Neuronal stem cell (in vitro differentiated cells): ENCODE data around the gene TALDO1.
A peak's percentile ranks its signal among the peaks of the same experiment; 100 is the strongest.

Source experiments
- DNase-seq: peaks from one replicate; pipeline ENCODE4 v3.0.0-alpha.2; 2013; ENCODE audit warnings: low spot score
- H2AFZ ChIP-seq: one replicate; pipeline ENCODE4 v1.6.1; 2013; ENCODE audit warnings: mild to moderate bottlenecking, low read length, inconsistent platforms
- H2AK5ac ChIP-seq: 2 replicates; pipeline ENCODE4 v1.6.1; 2013; ENCODE audit warnings: low read depth, mild to moderate bottlenecking, inconsistent platforms, low read length, moderate library complexity, mixed read lengths
- H2BK120ac ChIP-seq: 2 replicates; pipeline ENCODE4 v1.6.1; 2013; ENCODE audit warnings: low read depth, mild to moderate bottlenecking, inconsistent platforms, low read length, moderate library complexity, mixed read lengths
- H2BK12ac ChIP-seq: one replicate; pipeline ENCODE4 v1.6.1; 2013; ENCODE audit warnings: low read length, inconsistent platforms
- H2BK15ac ChIP-seq: 2 replicates; pipeline ENCODE4 v1.6.1; 2013; ENCODE audit warnings: mild to moderate bottlenecking, low read length, inconsistent platforms, mixed read lengths
- H2BK5ac ChIP-seq: one replicate; pipeline ENCODE4 v1.6.1; 2013; ENCODE audit warnings: inconsistent platforms, mild to moderate bottlenecking, low read length, moderate library complexity
- H3K14ac ChIP-seq: one replicate; pipeline ENCODE4 v1.6.1; 2013; ENCODE audit warnings: low read length, inconsistent platforms
- H3K18ac ChIP-seq: 2 replicates; pipeline ENCODE4 v1.6.1; 2013; ENCODE audit warnings: low read length, inconsistent platforms
- H3K23ac ChIP-seq: 2 replicates; pipeline ENCODE4 v1.6.1; 2013; ENCODE audit warnings: low read depth, mild to moderate bottlenecking, mixed read lengths, low read length, inconsistent platforms; ENCODE audit not compliant: poor library complexity
- H3K27ac ChIP-seq: replicated peaks from 3 replicates; pipeline ENCODE4 v1.5.1; 2013; ENCODE audit warnings: low read length, inconsistent platforms
- H3K27me3 ChIP-seq, 3 experiments: 2 replicates each; pipeline ENCODE4 v1.6.1; 2013; ENCODE audit warnings: low read length in 3 of 3, mild to moderate bottlenecking in 2 of 3, inconsistent platforms in 1 of 3, low read depth in 1 of 3, mixed read lengths in 1 of 3, moderate library complexity in 1 of 3; ENCODE audit not compliant: control insufficient read depth in 3 of 3, insufficient read depth in 3 of 3
- H3K36me3 ChIP-seq, 2 donors: replicated peaks in 1 of 2; 2 replicates each; pipeline ENCODE4 v1.6.1; 2013; ENCODE audit warnings: low read length in 2 of 2; ENCODE audit not compliant: control insufficient read depth in 2 of 2, insufficient read depth in 2 of 2
- H3K4ac ChIP-seq: 2 replicates; pipeline ENCODE4 v1.6.1; 2013; ENCODE audit warnings: inconsistent platforms, mild to moderate bottlenecking, low read length, moderate library complexity
- H3K4me1 ChIP-seq, 2 donors: 1 replicate in 1 of 2; 2 replicates in 1 of 2; pipeline ENCODE4 v1.6.1; 2013; ENCODE audit warnings: low read length in 2 of 2, low read depth in 1 of 2; ENCODE audit not compliant: control insufficient read depth in 2 of 2, insufficient read depth in 1 of 2
- H3K4me2 ChIP-seq: one replicate; pipeline ENCODE4 v1.6.1; 2013; ENCODE audit warnings: mild to moderate bottlenecking, low read length, inconsistent platforms; ENCODE audit not compliant: insufficient read depth, poor library complexity, severe bottlenecking
- H3K4me3 ChIP-seq, 2 donors: 2 replicates each; pipeline ENCODE4 v1.5.1; 2013; ENCODE audit warnings: low read length in 2 of 2, mild to moderate bottlenecking in 2 of 2, inconsistent platforms in 1 of 2, moderate library complexity in 1 of 2
- H3K79me1 ChIP-seq: one replicate; pipeline ENCODE4 v1.6.1; 2013; ENCODE audit warnings: low read depth, mild to moderate bottlenecking, inconsistent platforms, low read length, moderate library complexity
- H3K9ac ChIP-seq: one replicate; pipeline ENCODE4 v1.6.1; 2013; ENCODE audit warnings: mild to moderate bottlenecking, low read depth, low read length, inconsistent platforms; ENCODE audit not compliant: poor library complexity
- H3K9me3 ChIP-seq, 2 donors: replicated peaks in 1 of 2; 2 replicates each; pipeline versions ENCODE3 to v1.6.1; 2013; ENCODE audit warnings: low read length in 2 of 2, mild to moderate bottlenecking in 2 of 2, inconsistent platforms in 1 of 2, low read depth in 1 of 2, mixed read lengths in 1 of 2, moderate library complexity in 1 of 2; ENCODE audit not compliant: control insufficient read depth in 2 of 2, insufficient read depth in 1 of 2
- H4K8ac ChIP-seq: one replicate; pipeline ENCODE4 v1.6.1; 2013; ENCODE audit warnings: low read depth, mild to moderate bottlenecking, inconsistent platforms, low read length, moderate library complexity
- H4K91ac ChIP-seq: one replicate; pipeline ENCODE4 v1.6.1; 2013; ENCODE audit warnings: low read length, low read depth, mild to moderate bottlenecking, inconsistent platforms; ENCODE audit not compliant: poor library complexity
- WGBS, 2 donors: extraction: QIAGEN DNeasy Blood & Tissue Kit; methylation state at CpG; one replicate each; pipeline ENCODE4 v1.1.7; 2013; ENCODE audit warnings: missing lambda C conversion rate in 2 of 2, mixed read lengths in 1 of 2; ENCODE audit not compliant: insufficient read length in 2 of 2, insufficient replicate concordance in 1 of 2; ENCODE audit errors: extremely low coverage in 2 of 2; 5-methylcytosine and 5-hydroxymethylcytosine counted together

TALDO1 gene

DNA sequence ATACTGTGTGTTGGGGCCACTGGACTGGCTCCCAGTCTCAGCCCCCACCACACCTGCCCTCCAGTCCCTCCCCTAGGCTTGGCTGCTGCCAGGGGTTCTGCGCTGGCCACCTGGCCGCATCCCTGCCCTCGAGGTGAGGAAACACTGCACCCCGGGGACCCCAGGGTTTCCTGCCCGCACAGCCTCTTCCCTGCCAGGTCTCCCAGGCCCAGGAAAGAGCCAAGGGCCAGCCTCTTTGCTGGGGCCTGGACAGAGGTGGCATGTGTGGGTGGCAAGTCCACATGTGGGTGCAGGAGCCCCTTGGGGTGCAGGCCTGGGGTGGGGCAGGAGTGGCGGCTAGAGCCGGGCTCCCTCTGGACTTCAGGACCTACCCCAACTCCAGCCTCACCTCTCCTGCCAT is 38.8 kb upstream of the TALDO1 start:
- H3K9me3 ChIP-seq, result no peaks in the 10 kb centered on the region
- H3K4me1 ChIP-seq, result peaks cover 12 to 17% of the 10 kb centered on the region in 2 donors
- H3K36me3 ChIP-seq, result peaks cover 2 to 8% of the 10 kb centered on the region in 2 donors
- no peak overlapping the region for H4K91ac ChIP-seq
- H3K27me3 ChIP-seq, result peaks cover 0 to 18% (median 0%) of the 10 kb centered on the region in 3 experiments
- H2BK120ac ChIP-seq, result no peak overlapping the region
- no CpG with 5 or more reads among the region's 7 CpGs for WGBS, 2 donors
- no peak overlapping the region for H2BK12ac ChIP-seq
- DNase-seq, result no peak
- H3K79me1 ChIP-seq, result peaks cover 2% of the 10 kb centered on the region
- no peak overlapping the region for H3K9ac ChIP-seq
- no peak overlapping the region for H3K4me3 ChIP-seq
- no peak overlapping the region for H3K23ac ChIP-seq
- peak overlapping the region; percentile 98 for H2BK15ac ChIP-seq
- H2AK5ac ChIP-seq, result peak overlapping the region; percentile 2
- H3K4me2 ChIP-seq, result no peak overlapping the region
- peak overlapping the region; percentile 60 for H3K18ac ChIP-seq
- H2AFZ ChIP-seq, result no peak overlapping the region
- no peak overlapping the region for H4K8ac ChIP-seq
- H3K14ac ChIP-seq, result no peak overlapping the region
- H2BK5ac ChIP-seq, result no peak overlapping the region
- no peak overlapping the region for H3K27ac ChIP-seq
- H3K4ac ChIP-seq, result no peak overlapping the region

DNA sequence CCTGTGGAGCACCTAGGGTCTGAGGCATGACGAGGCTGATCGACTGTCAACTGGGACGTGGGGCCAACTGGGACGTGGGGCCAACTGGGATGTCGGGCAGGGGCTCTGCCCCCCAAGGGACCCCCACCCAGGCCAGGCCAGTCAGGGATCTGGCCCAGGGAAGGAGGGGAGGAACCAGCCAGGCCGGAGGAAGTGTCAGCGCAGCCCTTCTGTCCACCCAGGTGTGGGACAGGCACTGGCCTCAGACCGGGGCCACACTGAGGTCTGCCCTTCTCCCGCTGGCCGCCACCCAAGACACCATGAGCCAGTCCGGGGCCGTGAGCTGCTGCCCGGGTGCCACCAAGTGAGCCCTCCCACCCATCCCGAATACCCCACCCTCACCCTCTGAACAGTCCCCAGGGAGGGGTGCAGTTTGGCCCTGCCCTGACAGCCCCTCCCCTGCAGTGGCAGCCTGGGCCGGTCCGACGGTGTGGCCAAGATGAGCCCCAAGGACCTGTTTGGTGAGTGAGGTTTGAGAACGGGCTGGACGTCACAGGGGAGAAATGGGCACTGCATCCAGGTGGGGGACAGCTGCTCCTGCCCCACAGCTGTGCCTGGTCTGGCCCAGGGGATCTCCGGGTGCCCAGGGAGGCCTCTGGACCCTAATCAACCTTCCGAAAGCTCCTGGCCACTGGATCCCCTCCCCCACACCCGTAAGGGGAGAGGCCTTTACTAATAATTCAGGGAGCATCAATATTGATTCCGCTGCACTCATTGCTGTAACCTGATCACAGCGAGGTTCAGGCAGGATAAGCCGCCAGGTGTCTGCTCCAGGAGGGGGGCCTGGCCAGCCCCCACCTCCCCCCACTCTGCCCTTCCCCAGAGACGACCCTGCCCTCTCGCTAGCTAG is 37.9 kb upstream of the TALDO1 start:
- H2AK5ac ChIP-seq, result peak overlapping the region; percentile 96
- peaks cover 12 to 17% of the 10 kb centered on the region in 2 donors for H3K4me1 ChIP-seq
- H3K9ac ChIP-seq, result no peak overlapping the region
- no peak overlapping the region for H3K4me3 ChIP-seq
- no peak overlapping the region for H3K4me2 ChIP-seq
- no CpG with 5 or more reads among the region's 27 CpGs for WGBS, 2 donors
- H3K4ac ChIP-seq, result no peak overlapping the region
- H2BK5ac ChIP-seq, result peak overlapping the region; percentile 96
- peak overlapping the region; percentile 81 for H2BK15ac ChIP-seq
- H3K27ac ChIP-seq, result no peak overlapping the region
- peak overlapping the region; percentile 38 for H3K14ac ChIP-seq
- H3K36me3 ChIP-seq, result peaks cover 2 to 5% of the 10 kb centered on the region in 2 donors
- H3K9me3 ChIP-seq, result no peaks in the 10 kb centered on the region
- H4K8ac ChIP-seq, result no peak overlapping the region
- H2AFZ ChIP-seq, result no peak overlapping the region
- no peak overlapping the region for H2BK120ac ChIP-seq
- peak overlapping the region; percentile 73 for H2BK12ac ChIP-seq
- H3K79me1 ChIP-seq, result peaks cover 2% of the 10 kb centered on the region
- H3K27me3 ChIP-seq, result peaks cover 0 to 18% (median 0%) of the 10 kb centered on the region in 3 experiments
- H3K23ac ChIP-seq, result peak overlapping the region; percentile 55
- H3K18ac ChIP-seq, result peak overlapping the region; percentile 71
- H4K91ac ChIP-seq, result no peak overlapping the region
- no peak for DNase-seq

GRCh38 chr11:714436-714835 is 32.8 kb upstream of the TALDO1 start:
- Histone ChIP-seq H4K8ac (no peak overlapping the region), H2AK5ac (no peak overlapping the region), H3K23ac (no peak overlapping the region), H3K4ac (no peak overlapping the region), H3K18ac (no peak overlapping the region), H3K27me3 (peaks cover 0 to 4% (median 3%) of the 10 kb centered on the region in 3 experiments), H4K91ac (no peak overlapping the region), H3K36me3 (no peaks in the 10 kb centered on the region), H3K4me2 (no peak overlapping the region), H2AFZ (no peak overlapping the region), H3K4me3 (no peak overlapping the region), H3K27ac (no peak overlapping the region), H2BK5ac (no peak overlapping the region), H3K9ac (no peak overlapping the region), H3K14ac (no peak overlapping the region), H3K9me3 (no peaks in the 10 kb centered on the region), H3K4me1 (peaks cover 0 to 3% of the 10 kb centered on the region in 2 donors), H2BK12ac (no peak overlapping the region), H2BK120ac (no peak overlapping the region), H3K79me1 (no peaks in the 10 kb centered on the region), H2BK15ac (no peak overlapping the region)
- no peak for DNase-seq
- WGBS, 2 donors, result no CpG with 5 or more reads among the region's 6 CpGs

GRCh38 chr11:719214-720016 is 27.8 kb upstream of the TALDO1 start:
- Histone ChIP-seq H2BK12ac (peak overlapping the region; percentile 0), H2AK5ac (peak overlapping the region; percentile 97), H3K36me3 (no peaks in the 10 kb centered on the region), H3K18ac (peak overlapping the region; percentile 92), H3K27me3 (peaks cover 3 to 47% (median 20%) of the 10 kb centered on the region in 3 experiments), H4K91ac (no peak overlapping the region), H3K4me2 (no peak overlapping the region), H2BK5ac (peak overlapping the region; percentile 82), H3K4me3 (peak overlapping the region in 1 of 2 donors; percentile 15), H3K79me1 (no peaks in the 10 kb centered on the region), H3K9me3 (no peaks in the 10 kb centered on the region), H2AFZ (no peak overlapping the region), H3K9ac (peak overlapping the region; percentile 70), H2BK15ac (peak overlapping the region; percentile 81), H3K23ac (peak overlapping the region; percentile 39), H3K14ac (peak overlapping the region; percentile 82), H2BK120ac (peak overlapping the region; percentile 72), H3K4ac (no peak overlapping the region), H3K4me1 (peaks cover 0 to 5% of the 10 kb centered on the region in 2 donors), H3K27ac (no peak overlapping the region), H4K8ac (no peak overlapping the region)
- DNase-seq, result no peak
- WGBS, 2 donors, result no CpG with 5 or more reads among the region's 34 CpGs
